DMS 273 (cell line): Measurements from ENCODE around the gene PSMD9.
"Not testable (repeated sequence)": the region's sequence is repeated elsewhere in the genome, so short reads cannot be mapped to it uniquely, and the experiment has no call there.

Source experiments
- DNase-seq: peaks from one replicate; lab custom pipeline; 2025; ENCODE audit not compliant: unreplicated experiment; lab: John Stamatoyannopoulos, UW

Gene PSMD9, protein sequence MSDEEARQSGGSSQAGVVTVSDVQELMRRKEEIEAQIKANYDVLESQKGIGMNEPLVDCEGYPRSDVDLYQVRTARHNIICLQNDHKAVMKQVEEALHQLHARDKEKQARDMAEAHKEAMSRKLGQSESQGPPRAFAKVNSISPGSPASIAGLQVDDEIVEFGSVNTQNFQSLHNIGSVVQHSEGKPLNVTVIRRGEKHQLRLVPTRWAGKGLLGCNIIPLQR

DNA sequence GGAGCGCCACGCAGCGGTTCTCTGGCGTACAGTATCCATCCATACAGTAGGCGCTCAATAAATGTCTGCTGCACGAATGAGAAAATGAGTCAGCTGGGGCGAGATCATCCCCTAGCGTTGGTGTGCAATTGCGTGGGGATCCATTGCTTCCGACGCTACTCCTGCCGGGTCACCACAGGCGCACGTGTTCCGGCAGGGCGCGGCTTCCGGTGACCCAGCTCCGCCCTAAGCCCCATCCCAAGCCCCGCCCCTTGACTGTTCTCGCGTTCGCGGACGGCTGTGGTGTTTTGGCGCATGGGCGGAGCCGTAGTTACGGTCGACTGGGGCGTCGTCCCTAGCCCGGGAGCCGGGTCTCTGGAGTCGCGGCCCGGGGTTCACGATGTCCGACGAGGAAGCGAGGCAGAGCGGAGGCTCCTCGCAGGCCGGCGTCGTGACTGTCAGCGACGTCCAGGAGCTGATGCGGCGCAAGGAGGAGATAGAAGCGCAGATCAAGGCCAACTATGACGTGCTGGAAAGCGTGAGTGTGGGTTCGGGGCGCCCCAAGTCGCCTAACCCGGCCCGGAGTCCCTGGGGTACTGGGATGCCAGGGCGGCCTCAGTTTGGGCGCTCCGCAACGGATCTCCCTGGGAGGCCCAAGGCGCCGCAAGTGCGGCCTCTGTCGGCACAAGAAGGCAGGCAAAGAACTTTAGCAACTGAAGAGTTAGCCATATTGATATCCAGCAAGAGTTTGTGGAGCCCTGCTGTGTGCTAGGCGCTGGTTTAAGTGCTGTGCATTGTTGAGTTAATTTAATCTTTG is at the start of gene PSMD9:
Gene PSMD9, plus strand, starts transcription at position 313 of the 796 bp plus-strand sequence. Its CDS starts 67 bp downstream, at position 380.
- DNase-seq: peak; percentile 97

DNA sequence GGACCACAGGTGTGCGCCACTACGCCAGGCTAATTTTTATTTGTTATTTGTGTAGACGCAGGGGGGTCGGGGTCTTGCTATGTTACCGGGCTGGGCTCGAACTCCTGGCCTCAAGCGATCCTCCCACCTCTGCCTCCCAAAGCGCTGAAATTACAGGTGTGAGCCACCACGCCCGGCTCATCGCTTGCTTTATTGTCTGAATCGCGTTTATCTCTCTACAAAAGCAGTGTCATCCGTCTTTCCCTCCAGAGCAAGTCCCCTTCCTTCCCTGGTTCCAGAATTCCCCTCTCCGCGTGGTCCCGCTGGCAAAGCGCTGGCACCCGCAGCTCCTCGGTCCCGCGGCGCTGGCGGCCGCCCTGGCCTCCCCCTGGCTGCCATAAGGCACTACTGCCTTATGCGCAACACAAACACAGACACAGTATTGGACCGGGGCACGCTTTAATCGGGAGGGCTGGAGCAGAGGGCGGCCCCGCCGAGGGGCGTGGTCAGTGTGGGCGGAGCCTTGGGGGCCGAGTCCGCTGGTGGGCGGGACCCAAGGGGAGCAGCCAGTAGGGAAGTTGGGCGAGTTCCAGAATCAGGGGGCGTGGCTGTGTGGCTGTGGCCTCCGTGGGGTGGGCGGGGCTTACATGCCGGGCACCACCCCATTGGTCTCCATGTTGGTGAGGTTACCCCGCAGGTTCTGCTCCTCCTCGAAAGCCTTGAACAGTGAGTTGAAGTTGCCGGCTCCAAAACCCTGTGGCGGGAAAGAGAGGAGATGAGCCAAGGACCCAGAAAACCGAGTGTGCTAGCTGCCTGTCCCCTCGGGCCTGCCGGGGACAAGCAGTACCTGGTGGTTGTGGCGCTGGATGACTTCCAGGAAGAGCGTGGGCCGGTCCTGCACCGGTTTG is 49.2 kb upstream of the PSMD9 start:
- DNase-seq: peak; percentile 98

DNA sequence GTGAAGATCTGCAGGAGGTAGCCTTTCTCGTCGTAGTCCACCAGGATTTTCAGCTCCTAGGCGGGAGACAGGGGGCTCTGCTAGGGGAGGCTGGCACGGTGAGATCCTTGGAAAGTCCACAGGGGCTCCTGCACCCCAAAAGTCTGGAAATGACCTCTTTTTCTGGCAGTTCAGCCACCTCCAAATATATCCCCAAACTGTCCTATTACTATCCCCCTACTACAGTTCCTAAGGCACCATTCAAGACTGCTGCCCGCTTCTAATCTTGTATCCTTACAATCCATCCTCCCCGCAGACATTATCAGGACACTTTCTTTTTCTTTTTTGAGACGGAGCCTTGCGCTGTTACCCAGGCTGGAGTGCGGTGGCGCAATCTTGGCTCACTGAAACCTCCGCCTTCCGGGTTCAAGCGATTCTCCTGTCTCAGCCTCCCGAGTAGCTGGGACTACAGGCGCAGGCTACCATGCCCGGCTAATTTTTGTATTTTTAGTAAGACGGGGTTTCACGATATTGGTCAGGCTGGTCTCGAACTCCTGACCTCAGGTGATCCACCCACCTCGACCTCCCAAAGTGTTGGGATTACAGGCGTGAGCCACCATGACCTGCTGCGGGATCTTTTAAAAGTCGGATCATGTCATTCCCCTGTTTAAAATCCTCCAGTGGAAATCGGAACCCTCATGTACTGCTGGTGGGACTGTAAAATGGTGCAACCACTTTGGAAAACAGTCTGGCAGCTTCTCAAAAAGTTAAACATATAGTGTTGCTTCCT is 48.4 kb upstream of the PSMD9 start:
- no peak for DNase-seq

DNA sequence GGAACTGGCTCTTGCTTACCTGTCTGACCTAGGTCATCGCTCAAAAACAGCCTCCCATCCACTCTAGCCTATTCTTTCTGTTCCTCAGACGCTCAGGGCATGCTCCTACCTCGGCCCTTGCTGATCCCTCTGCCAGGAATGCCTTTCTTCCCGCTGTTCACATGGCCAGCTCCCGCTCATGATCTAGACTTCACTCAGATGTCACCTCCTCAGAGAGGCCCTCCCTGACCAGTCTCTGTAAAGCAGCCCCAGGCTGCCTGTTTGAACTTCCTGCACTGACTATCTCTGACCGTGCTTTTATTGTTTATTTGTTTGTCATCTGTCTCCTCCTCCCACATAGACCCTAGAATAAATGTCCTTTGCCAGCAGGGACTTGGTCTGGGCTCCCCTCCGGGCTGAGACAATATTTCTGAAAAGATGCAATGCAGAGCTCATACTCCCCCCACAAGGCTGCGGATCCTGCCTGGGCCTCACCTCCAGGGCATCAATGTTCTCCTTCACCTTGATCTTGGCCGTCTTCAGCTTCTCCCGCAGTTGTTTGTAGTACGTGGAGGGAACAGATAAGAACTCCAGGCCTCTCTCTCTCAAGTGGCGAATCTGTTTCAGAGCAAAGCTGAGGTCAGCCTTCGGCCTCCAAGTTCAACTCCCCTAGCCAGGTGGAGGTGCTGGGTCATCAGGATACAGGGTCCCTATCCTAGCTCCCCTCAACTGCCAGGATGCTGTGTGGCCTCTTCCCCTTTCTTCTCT is 45.2 kb upstream of the PSMD9 start:
- no peak for DNase-seq

DNA sequence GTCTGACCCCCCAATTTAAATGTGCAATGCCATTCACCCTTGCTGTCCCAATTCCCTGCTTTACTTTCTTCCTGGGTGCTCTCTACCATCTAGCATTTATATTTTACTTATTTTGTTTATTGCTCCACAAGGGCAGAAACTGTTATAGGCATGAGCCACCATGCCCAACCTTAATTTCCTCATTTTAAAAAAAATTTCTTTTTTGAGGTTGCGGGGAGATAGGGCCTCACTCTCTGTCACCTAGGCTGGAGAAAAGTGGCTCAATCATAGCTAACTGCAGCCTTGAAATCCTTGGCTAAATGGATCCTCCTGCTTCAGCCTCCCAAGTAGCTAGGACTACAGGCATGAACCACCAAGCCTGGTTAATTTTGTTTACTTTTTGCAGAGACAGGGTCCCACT is 42.9 kb upstream of the PSMD9 start:
- DNase-seq: no peak

DNA sequence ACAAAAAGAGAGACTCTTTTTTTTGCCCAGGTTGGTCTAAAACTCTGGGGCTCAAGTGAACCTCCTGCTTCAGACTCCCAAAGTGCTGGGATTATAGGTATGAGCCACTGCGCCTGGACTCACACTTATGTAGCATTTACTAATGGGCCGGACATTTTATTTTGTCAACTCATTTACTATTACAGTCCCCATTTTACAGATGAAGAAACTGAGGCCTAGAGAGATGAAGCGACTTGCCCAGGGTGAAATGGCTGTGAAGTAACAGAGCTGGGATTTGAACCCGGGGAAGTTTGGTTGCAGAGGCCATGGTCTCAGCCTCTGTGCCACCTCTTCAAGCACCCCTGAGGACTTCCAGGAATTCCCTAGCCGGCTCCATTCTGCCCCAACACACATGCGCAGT is 39.4 kb upstream of the PSMD9 start:
- DNase-seq: no peak

DNA sequence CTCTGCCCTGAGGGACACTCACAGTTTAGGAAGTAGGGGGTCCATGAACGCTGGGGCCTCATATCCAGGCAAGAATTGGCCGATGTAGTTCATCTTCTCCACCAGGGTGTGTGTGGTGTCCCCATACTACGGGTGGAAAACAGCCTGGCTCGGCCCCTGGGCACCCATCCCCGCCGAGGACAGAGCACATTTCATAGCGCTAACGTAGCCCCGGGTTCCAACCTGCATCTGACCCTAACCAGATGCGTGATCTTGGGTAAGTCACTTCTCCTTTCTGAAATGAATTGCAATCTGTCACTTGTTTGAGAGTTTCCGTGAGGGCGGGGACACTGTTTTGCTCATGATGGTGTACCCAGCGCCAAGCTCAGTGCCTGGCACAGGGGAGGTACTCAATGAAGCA is 38.9 kb upstream of the PSMD9 start:
- no peak for DNase-seq

DNA sequence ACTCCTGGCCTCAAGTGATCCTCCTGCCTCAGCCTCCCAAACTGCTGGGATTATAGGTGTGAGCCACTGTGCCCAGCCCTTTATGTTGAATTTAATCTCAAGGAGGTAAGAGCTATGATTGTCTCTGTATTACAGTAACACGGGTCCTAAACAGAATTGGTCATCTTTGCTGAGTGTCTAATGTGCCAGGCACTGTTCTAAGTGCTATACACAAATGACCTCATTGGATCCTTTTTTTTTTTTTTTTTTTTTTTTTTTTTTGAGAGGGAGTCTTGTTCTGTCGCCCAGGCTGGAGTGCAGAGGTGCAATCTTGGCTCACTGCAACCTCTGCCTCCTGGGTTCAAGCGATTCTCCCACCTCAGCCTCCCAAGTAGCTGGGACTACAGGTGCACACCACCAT is 36.2 kb upstream of the PSMD9 start:
- not testable (repeated sequence) for DNase-seq

DNA sequence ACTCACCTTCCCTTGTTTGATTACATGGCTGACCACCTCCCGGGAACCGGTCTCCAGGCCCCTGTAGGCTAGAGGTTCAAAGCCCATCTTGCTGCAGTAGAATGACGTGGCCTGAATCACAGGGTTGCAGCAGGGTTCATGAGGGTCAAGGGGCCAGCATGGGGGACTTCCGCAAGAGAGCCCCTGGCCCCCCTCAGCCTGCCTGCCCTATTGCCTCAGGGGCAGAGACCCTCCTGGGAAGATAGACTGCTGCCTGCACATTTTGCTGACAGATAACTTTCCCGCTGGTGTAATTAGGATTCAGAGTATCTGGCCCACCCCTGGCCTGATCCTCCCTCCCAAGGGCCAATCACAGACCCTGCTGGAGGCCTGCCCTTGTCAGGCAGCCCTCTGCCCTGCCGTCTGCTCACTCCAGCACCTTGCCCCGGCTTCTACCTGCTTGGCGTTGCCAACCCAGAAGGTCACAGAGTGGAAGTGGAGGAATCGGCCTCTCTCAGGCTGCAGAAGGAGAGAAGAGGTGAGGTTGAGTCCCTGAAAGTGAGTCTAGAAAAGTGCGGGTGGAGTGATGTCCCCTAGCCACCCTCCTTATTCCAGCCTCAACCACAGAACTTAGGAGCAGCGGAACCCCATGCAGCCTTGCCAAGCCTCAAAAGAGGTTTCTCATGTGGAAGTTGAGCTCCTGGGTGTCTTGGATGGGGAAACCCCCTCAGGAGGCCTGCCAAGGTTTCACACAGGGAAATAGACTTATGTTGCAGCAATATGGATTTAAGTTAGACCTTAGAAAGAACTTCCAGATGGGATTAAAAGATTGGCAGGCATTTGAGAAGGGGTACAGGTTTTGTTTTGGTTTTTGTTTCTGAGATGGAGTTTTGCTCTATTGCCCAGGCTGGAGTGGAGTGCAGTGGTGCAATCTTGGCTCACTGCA is 31.0 kb upstream of the PSMD9 start:
- no peak for DNase-seq

DNA sequence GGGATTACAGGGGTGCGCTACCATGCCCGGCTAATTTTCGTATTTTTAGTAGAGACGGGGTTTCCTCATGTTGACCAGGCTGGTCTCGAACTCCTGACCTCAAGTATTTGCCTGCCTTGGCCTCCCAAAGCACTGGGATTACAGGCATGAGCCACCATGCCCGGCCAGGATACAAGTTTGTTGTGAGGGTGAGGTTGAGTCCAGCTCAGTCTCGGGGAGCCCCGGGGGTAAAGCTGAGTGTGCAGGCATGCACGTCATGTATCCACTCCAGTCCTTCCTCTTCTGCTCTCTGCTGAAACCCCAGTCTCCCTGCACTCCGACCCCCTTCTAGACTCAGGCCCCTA is 30.3 kb upstream of the PSMD9 start:
- no peak for DNase-seq

DNA sequence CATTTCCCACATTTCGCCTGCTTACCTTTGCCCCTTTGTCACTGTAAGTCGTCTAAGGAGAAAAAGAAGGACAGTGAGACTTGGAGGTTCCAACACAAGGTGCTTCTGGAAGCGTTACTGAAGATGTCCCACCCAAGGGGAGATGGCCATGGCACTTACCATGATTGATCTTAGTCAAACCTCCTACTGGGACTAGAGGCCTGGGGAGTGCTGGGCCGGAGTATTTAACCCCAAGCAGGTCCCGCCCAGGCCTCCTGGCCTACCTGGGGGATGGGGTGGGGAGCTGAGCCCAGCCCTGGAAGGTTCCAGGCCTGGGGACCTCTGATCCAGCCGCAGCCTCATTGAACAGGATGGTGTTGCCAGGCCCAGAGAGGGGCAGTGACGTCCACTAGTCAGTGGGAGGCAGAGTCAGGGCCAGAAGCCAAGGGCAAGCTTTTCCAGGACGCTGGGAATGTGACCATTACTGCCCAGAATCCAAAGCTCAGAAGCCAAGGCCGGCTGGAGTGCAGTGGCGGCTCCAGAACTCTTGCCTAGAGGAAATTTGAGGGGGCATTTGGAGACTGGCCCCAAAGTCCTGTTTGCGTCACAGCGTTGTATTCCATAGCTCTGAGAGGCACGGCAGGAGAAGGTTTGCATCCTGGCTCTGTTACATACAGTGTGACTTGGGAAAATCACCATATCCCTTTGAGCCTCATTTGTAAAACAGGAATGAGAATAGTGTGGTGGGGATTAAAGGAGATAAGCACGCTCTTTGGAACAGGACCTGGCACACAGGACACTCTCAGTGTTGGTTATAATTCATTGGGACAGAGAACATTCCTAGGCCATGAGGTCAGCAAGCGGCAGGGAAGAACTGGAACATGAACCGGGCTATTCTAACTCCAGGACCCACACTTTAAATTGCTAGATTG is 29.7 kb upstream of the PSMD9 start, which contains the start of gene HPD:
Gene HPD, minus strand, starts transcription at position 198 of the 911 bp plus-strand sequence. Its CDS starts 36 bp downstream, at position 162.
- no peak for DNase-seq

DNA sequence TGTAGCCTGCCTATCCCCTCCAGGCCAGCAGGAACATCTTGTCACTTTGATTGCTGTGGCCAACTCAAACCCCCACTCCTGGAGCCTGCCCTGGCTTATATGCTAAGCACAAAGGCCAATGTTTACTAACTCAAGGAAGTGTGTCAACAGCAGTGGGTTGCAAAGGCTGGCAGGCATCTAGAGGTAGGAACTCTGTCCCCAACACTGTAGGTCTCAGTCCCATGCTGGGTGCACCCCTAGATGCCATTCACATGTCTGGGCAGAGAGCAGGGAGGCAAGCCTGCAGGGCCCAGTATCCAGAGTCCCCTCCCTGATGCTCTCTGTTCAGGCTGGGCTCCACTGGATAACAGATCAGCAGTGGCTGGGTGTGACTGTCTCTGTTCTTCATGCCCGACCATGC is 28.3 kb upstream of the PSMD9 start:
- no peak for DNase-seq

DNA sequence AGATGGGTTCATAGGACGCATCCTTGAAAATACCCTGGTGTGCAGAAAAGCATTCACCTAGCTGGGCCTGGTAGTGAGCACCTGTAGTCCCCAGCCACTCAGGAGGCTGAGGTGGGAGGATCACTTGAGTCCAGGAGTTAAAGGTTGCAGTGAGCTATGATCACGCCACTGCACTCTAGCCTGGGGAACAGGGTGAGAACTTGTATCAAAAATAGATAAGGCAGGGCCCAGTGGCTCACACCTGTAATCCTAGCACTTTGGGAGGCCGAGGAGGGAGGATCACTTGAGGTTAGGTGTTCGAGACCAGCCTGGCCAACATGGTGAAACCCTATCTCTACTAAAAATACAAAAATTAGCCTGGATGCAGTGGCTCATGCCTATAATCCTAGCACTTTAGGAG is 27.9 kb upstream of the PSMD9 start:
- not testable (repeated sequence) for DNase-seq

DNA sequence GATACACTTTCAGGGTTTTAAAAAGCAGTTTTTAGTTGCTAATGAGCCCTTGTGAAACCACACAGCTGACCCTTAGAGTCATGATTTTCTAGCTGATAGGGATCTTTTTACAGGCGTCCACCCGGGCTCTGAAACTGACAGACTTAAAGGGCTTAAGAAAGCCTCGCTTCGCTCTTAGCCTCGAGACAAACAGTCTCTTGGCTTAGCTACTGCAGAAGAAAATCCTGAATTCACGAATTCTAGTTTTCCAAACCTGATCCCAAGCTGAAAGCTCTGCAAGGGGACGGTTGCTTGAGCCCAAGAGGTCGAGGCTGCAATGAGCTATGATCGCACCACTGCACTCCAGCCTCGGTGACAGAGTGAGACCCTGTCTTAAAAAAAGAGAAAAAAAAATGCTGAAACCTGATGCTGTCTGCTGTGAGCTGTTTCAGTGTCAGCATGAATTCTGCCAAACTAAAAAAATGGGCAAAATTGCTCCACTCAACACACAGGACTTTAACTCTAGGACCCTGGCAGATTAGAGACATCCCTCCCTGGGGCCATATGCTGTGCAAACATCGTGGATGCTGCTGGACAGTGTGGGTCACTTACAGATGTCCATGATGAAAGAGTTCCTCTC is 26.8 kb upstream of the PSMD9 start:
- peak; percentile 15 for DNase-seq

DNA sequence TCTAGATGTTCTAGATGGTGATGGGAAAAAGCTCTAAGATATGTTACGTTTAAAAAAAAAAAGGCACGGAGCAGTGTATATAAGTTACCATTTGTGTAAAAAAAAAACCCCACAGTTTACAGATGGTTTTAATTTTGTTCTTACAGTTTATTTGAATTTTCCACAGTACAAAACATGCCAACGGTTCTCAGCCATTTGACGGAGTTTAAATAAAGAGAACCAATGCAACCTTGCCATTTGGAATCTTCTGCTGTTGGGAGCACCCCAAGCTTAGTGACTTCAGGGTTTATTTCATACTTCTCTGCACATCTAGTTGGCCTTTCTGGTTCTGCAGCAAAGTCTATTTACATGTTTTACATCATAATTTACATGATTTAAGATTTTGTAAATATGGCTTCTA is 22.3 kb upstream of the PSMD9 start:
- no peak for DNase-seq

DNA sequence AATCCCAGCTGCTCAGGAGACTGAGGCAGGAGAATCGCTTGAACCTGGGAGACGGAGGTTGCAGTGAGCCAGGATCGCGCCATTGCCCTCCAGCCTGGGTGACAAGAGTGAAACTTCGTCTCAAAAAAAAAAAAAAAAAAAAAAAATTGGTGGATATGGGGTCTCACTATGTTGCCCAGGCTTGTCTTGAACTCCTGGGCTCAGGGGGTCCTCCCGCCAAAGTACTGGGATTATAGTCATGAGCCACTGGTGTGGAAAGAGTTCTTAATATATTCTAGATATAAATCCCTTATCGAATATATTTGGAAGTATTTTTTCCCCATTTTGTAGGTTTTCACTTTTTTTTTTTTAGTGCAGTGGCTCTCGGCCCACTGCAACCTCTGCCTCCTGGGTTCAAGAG is 19.4 kb upstream of the PSMD9 start:
- DNase-seq: not testable (repeated sequence)

DNA sequence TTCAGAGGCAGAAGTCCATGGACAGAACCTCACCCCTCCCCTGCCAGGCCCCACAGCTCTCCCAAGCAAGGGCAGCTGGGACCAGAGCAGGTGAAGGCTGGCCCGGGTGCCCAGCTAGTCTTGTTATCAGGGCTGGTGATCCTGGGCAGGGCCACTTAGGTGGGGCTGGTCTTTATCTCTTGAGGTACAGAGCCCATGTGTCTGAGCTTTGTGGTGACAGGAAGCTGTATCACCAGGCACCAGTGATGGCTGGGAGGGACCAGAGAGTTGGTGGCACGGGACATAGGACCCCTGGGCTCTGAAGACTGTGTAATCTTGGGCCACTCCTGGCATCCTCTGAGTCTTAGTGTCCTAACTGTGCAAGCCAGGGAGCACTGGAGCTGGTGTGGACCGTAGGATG is 17.1 kb upstream of the PSMD9 start:
- no peak for DNase-seq
